Activated CD4-positive, alpha-beta T cell treated with anti-CD3 and anti-CD28 coated beads, Interleukin-2, amount 50 U/mL, for 4 hours (primary cell): Measurements from ENCODE around the gene AKAP13.
"Not testable (repeated sequence)": the region's sequence is repeated elsewhere in the genome, so short reads cannot be mapped to it uniquely, and the experiment has no call there.

Experiments
- DNase-seq, 2 experiments: peaks; one replicate each; pipeline ENCODE4 v3.0.0-alpha.2; 2020

AKAP13 gene

DNA sequence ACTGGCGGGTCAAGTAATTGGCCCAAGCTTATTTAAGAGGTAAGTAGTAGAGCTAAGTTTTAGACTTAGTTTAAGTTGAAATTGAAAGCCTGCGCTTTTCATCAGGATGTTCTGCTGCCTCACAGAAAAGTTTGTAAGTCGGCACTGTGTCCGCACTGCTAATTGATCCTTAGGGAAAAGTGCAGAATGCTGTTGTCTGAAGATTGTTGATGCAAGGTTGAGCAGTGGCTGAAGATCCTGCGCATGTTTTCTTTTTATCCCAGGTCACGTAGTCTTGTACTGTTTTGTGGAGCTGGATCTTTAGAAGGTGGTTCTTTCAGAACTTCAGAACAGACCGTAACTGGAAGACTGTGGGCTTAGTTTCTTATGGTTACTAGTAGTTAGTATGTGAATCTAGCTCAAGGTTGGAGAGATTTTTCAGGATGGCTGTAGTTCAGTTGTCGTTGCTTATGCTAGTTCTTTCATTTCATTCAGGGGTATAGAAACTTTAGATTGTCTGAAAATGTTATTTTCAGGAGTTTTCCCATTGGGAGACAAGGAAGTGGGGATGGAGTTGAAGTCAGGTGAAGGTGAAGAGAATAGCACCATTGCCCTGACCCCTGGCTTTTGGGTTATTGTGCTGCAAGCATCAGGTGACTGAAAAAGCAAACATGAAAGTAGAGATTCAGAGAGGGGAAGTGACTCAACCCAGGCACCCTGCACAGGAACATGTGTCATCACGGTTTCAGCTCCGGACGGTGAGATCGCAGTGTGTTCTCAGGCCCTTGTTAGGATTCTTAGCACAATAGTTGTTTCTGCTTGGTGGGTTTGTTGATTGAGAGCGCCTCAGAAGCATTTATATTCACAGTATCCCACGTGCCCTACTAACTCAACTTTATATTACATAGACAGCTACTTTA, 32.8 kb downstream of the AKAP13 start:
- peak; percentile 66 to 72 for DNase-seq

DNA sequence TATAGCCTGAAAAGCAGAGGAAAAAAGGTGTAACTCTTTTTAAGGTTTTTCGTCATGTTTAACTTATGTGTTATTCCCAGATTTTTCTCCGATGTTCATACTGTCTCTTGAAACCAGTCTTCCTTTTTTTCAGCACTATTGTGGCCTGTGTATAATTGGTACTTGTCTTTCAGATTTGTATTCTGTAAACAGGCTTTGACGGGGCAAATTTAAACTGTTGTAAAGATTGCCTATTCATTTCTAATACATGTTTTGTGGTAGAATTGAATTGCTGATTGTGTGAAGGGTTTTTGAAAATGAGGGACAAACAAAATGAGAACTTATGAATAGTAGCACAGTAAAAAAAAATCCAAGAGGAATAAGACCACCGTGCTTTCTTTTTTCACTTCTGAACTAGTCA, 33.6 kb downstream of the AKAP13 start:
- DNase-seq = no peak

DNA sequence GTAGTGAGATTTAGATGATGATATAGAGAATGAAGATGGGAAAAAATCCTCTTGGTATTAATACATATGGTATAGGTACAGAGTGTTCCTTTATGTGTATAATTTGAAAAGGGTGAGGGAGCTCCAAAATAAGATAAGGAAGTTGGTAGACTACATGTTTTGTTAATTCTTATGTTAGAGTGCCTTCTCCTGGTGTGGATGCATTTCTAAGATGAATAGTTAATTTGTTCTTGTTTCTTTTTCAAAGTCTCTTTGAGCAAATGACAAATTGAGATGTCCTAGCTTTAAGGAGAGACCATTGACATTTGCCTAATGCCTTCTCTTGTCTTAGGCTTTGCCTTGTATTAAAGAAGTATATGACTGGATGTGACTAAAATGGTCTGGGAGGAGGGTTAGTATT, 34.1 kb downstream of the AKAP13 start:
- DNase-seq = no peak

DNA sequence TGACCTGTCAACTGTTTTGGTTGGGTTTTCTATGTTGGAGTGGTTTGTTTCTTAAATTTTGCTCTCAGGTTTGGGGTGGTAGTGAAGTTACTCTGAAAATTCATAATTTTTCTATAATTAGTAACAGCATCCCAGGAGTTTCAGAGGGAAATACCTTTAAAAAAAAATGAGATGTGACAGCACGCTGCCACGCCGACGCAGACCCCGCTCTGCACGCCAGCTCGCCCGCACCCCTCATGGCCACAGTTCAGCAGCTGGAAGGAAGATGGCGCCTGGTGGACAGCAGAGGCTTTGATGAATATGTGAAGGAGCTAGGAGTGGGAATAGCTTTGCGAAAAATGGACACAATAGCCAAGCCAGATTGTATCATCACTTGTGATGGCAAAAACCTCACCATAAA, 34.6 kb downstream of the AKAP13 start:
- no peak for DNase-seq

DNA sequence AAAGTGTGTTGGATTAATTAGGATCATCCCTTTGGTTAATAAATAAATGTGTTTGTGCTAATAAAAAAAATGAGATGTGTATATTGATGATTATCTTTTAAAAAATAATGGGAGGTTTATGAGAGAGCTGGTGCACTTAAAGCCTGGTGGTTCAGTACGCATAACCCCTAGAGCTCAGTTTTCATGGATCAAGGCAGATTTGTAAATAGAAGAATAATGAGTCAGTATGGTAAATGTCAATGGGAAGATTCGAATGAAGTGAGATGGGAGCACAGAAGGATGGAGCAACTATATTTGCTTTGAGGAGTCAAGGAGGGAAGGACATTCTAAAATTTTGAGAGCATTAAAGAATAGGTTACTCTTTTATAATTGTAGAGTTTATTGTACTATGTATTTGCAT, 35.4 kb downstream of the AKAP13 start:
- DNase-seq = no peak

DNA sequence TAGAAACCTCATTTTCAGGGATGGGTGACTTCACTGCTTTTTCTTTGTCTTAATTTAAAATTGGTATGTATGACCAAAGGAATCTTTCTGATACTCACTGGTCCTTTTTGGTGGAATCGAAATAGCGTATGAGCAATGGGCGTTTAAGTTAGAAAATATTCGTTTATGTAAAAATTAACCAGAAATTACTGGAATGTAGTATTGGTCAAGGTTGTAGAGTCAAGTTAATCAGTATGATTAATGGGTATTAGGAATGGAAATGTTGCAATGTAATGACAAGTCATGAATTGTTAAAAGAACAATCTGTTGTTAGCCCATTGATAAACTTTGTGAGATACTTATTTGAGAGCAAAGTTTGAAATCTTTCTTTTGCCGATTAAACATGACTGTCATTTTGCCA, 36.9 kb downstream of the AKAP13 start:
- no peak for DNase-seq

DNA sequence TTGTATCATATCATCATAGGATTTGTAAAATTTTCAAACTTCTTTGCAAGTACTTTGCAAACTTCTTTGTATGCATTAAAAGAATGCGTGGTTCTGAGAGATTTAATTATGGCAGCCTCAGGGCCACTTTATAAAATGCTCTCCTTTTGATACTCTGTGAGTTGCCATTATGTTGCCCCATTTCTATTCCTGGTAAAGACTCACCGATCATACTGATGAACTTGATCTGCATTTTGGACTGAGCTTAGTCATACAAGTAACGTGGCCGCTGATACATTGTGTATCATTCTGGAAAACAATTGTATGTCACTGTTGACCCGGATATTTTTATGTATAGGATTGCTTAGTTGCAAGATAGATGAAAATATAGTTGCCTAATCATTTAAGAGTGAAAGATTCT, 38.8 kb downstream of the AKAP13 start:
- no peak for DNase-seq

DNA sequence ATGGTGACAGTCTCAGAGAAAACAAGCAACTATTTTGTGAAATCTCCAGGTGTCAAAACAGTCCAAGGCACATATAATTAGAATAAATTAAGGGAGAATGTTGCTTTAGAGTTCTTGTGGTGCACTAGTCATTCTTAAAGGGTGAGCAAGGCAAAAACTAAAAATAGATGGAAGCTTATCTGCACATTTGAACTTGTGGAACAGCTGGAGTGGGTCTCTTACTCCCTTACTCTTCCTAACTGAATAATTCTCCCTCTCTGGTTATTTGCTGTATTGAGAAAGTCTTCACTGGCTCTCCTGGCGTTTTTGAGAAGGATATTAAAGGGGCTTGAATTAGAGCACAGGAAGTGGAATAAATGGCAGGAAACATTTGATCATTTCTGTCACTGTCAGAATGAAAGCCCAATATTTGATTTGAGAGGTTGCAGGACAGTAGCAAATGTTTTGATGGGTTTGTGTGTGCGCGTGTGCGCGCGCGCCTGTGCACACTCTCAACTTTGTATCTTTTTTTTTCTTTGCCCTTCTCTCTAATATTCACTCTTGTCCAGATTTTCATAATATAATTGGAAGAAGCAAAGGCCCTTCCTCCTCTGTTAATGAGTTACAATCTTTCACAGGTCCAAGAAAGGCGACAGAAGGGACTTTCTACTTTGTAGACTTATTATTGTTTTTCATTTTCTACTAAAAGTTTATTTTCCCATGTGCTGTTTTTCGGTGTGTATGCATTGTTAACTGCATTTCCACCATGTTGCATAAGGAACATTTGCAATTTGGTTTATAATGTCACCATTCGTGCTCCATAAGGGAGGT, 40.9 kb downstream of the AKAP13 start:
- no peak for DNase-seq

DNA sequence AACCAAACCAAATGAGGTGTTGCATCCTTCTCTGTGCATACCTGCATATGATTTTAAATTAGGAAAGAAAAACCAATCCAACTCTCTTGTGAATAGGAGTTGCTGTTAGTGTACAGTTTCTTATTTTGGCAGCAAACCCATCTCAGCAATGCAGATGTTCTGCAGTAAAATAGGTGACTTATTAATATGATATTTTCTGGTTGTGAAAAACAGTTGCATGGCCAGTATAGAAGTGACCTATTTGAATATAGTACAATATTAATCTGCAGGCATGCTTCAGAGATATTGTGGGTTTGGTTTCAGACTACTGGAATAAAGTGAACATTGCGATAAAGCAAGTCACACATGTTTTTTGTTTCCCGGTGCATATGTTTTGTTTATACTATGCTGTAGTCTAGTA, 42.2 kb downstream of the AKAP13 start:
- no peak for DNase-seq

DNA sequence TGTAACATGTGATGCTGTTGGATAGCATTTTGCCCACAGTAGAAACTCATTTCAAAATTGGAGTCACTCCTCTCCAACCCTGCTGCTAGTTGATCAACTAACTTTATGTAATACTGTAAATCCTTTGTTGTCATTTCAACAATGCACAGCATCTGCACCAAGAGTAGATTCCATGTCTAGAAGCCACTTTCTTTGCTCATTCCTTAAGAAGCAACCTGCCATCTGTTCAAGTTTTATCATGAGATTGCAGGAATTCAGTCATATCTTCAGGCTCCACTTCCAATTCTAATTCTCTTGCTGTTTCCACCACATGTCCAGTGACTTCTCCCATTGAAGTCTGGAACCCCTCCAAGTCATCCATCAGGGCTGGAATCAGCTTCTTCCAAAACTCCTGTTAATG, 42.9 kb downstream of the AKAP13 start:
- DNase-seq = no peak

DNA sequence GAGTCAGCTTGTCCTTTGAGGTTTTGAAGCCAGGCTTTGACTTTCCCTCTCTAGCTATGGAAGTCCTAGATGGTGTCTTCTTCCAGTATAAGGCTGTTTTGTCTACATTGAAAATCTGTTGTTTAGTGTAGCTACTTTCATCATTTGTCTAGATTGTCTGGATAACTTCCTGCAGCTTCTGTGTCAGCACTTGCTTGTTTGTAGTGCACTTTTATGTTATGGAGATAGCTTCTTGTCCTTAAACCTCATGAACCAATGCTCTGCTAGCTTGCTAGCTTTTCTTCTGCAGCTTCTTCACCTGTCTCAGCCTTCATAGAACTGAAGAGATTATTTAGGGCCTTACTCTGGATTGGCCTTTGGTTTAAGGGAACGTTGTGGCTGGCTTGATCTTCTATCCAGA, 43.8 kb downstream of the AKAP13 start:
- no peak for DNase-seq

DNA sequence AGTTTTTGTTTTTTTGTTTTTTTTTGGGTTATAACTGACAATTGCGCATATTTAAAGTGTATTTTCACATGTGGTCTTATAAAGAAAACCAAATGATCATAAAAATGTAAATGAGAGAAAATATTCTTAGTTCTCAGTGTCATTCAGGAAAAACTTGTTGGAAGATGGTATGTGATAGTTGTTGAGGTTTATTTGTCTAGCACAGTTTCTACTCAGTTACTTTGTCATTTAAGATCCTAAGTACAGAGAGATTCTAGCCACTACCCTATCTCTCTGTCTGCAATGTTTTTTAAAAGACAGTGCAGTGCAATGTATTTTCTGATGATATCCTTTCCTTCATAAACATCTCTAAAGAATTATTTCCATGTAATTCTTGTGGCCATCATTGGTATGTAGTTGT, 46.1 kb downstream of the AKAP13 start:
- DNase-seq = no peak

DNA sequence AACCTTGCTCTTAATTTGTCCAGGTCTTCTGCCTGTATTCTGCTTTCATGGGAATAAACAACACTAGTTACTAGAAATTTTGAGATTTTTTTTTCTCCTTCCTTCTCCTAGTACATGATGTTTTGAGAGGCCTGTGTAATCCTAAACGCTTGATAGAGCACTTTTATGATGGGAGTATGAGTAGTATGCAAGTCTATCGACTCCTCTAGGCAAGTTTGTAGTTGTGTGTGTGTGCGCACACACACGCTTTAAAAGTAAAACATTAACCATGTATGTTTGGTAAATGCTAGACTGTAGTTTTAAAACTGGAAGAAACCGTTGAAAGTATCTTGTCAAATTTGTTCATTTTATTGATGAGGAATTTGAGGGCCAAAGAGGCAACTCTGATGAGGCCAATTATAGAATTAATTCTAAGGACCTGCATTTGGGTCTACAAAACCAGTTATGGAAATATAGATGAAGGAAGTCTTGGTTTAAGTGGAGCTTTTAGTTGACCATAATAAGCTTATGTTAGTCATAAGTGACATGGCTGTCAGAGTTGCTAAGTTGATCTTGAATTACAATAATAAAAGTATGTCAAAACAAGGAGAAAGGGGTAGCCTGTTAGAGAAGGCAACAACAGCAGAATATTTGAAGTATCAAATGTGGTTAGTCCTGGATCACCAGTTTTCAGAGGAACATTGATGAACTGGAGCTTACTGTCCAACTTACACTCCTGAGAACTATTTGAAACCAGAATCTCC, 47.1 kb downstream of the AKAP13 start:
- DNase-seq = no peak

DNA sequence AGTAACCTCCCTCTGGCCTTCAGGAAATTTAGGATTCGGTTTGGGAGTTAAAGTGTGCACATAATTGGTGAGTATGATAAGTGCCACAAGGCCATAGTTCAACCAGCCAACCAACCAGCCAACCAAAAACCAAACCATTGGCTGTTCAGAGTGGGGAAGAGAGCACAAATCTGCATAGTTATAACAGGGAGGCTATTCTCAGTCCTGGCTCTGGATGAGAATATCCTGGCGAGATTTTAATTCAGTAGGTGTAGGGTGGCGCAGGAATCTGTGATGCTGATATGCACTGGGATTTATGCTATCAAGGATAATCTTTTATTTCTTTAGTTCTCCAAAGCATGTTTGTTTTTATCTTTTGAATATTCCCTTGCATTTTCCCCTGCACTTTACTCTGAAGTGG, 49.1 kb downstream of the AKAP13 start:
- no peak for DNase-seq

DNA sequence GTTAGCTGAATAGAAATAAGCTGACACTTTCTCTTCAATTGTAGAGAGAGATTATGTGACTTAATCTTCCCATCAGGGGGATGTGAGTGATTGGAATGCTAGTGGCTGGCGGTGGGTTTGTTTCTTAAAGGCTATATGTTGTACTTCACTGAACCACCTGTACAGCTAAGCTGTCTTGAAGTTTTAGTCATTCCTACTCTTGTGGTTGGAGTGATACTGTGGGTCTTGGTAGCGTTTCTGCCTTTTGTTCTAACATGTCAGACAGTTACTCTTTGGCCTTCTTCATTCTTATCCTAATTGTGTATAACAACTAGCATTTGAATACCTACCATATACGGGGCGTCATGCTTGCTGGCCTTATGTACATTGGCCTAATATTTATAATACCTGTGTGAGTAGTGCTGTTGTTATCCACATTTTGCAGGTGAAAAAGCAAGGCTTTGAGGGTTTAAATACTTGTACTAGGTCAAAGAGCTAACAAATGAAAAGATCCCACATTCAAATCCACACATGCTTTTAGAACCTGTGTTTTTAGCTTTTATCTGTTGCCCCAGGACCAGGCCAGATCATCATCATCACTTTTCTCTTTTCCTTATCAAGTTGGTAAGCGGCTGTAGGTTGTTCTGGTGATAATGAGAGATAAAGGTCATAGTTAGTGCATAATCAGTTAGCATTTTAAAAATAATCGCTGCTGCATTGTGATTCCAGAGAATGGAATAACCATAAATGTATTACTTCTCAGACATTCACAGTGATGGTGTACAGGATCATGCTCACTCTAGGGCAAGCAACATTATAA, 50.2 kb downstream of the AKAP13 start:
- DNase-seq = no peak

DNA sequence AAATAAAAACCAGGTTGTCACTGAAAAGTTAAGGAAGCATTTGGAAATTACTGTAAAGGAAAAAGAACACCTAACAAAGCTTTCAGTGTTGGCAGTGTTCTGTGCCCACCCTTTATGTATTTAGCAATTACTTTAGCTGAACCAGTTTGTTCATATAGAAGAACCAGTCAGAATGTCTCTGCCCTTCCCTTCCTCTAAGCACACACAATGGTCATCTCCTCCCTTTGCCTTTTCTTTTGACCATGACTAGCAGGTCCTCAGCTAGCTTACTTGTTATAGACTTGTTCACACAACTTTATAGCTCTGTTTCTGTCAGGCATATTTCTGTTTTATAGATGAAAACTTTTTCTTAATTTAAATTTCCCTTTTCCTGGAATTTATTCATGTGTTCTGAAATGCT, 59.6 kb downstream of the AKAP13 start:
- DNase-seq = no peak

DNA sequence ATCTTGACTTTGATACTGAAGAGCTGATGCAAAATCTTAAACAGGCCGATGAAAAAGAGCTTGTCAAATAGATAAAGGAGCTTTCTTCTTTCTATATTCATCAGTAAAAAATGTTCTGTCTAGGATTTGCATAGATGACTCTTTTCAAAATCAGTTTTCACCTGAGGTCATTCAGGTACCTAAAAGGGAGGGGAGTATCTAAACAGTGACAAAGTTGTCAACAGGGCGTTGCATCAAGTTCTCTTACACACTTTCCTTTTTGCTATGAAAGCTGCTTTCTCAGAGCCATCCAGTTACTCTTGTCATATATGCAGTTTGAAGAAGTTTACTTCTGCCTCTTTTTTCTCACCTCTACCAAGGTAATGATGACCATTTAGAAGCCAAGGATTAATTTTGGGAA, 60.0 kb downstream of the AKAP13 start:
- no peak for DNase-seq

DNA sequence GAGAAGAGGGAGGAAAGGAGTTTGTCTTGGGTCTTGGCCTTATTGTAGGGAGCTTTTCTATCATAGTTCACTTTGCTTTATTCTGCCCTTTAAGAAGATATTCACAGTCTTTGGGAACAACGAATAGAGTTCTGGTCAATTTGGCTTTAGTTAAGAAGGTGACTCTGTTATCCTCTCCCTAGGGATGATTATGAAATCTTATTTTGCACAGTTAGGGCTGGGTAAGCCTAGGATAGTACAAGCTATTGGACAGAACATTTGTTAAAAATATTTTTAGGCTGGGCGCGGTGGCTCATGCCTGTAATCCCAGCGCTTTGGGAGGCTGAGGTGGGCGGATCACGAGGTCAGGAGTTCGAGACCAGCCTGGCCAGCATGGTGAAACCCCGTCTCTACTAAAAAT, 61.5 kb downstream of the AKAP13 start:
- not testable (repeated sequence) for DNase-seq

DNA sequence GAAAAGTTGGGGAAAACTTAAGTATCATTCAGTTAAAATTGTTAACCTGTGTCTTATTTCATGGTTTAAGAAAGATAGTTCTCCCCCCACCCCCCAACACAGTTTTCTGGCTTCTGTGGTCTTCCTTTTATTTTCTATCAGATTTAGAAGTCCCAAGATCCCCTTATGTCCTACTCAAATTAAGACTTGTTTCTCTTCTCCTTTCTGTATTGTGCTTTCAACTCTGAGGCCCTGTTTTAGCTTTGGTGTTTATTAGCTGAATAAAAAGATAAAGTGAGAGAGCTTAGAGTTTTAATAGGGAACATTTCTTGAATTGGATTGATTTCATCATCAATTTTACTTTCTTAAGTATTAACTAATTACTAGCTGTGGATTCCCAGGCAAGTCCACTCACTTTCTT, 62.6 kb downstream of the AKAP13 start:
- no peak for DNase-seq

DNA sequence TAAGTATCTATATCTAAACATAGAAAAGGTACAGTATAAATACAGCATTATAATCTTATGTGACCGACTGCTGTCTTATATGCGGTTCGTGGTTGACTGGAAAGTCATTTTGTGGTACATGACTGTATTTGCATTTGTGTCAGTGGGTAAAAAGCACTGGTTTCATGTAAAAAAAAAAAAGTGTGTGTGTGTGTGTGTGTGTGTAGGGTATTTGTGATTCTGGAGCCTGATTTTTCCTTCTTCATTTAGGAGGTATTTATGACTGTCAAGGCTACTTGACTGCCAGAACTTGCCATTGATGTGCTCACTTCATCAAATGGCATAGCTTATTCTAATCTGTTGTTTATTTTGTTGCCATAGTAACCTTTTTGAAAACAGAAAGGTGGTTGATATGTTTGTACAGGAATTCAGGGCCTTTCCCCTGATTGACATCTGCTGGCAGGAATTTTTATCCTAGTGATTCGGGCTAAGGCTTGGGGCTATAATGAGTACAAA, 63.2 kb downstream of the AKAP13 start:
- DNase-seq = no peak

DNA sequence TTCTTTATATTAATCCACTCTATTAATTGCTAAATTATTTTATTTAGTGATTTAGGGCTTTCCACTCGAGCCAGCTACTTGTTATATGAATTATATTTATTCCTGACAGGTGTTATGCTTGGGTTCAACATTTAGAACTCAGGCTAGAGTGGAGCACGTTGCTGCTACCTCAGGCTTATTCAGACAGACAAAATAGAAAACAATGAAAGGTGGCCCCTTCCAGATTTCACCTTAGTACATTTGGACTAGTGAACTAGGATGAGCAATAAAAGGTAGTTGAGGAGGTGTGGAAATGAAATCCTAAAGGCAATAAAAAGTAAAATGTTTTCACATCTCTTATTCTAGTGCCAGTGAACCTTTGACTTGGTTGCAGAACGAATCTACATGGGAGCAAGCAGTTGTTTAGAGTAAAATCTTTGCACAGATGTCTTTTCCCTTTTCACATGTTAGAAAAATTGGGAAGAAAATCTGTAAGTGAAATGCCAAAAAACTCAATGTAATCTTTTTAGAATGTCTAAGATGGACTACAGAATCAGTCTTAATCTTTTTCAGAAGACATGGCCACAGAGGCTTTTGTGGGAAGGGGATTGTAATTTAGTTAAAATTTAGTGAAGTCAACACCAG, 63.8 kb downstream of the AKAP13 start:
- DNase-seq = no peak

DNA sequence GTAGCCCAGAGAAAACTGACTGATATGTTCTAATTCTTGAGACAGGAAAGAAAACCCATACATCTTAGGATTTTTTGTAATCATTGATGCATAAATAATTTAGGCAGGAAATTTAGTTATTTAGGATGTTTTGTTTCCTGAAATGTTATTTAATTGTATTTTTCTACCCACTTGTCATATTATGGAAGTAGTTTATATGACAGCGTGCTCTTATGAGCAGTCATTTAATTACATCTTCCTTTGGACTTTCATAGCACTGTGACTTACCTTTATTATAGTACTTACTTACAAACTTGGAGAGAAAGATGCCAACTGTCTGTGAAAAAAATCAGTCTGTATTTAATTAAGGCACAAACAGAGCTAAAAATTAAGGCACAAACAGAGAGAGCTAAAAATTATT, 65.0 kb downstream of the AKAP13 start:
- DNase-seq = no peak
